T-helper 2 cell treated with Interferon-gamma antibody and Interleukin-4, amounts not matched to agents 5 μg/mL and 100 μg/mL, for 36 hours (primary cell): ENCODE results near the gene SALL3.

Experiments
- DNase-seq: peaks from one replicate; pipeline ENCODE4 v3.0.0; 2021; ENCODE audit warnings: low spot score
- H3K27ac Mint-ChIP-seq: one replicate; pipeline ENCODE4 v1.8.0; 2021; ENCODE audit warnings: mild to moderate bottlenecking, mixed read lengths
- H3K27me3 Mint-ChIP-seq: one replicate; pipeline ENCODE4 v1.8.0; 2021; ENCODE audit warnings: low read depth, mixed read lengths
- H3K36me3 Mint-ChIP-seq: one replicate; pipeline ENCODE4 v1.8.0; 2021; ENCODE audit warnings: low read depth, mixed read lengths
- H3K4me1 Mint-ChIP-seq: one replicate; pipeline ENCODE4 v1.8.0; 2021; ENCODE audit warnings: low read depth, mixed read lengths
- H3K4me3 Mint-ChIP-seq: one replicate; pipeline ENCODE4 v1.8.0; 2022; ENCODE audit warnings: mild to moderate bottlenecking, moderate library complexity, mixed read lengths
- H3K9me3 Mint-ChIP-seq: one replicate; pipeline ENCODE4 v1.8.0; 2021; ENCODE audit warnings: mixed read lengths

Gene SALL3

GRCh38 chr18:79019881-79020280 is 40.3 kb downstream of the SALL3 start:
- no peak overlapping the region for H3K4me3 Mint-ChIP-seq
- H3K27ac Mint-ChIP-seq: no peak overlapping the region
- H3K9me3 Mint-ChIP-seq: no peaks in the 10 kb centered on the region
- H3K36me3 Mint-ChIP-seq: no peaks in the 10 kb centered on the region
- H3K27me3 Mint-ChIP-seq: no peaks in the 10 kb centered on the region
- no peaks in the 10 kb centered on the region for H3K4me1 Mint-ChIP-seq
- DNase-seq: no peak

GRCh38 chr18:79022603-79023002 is 43.0 kb downstream of the SALL3 start:
- H3K4me1 Mint-ChIP-seq: no peaks in the 10 kb centered on the region
- H3K36me3 Mint-ChIP-seq: no peaks in the 10 kb centered on the region
- no peaks in the 10 kb centered on the region for H3K27me3 Mint-ChIP-seq
- DNase-seq: no peak
- no peak overlapping the region for H3K4me3 Mint-ChIP-seq
- no peaks in the 10 kb centered on the region for H3K9me3 Mint-ChIP-seq
- no peak overlapping the region for H3K27ac Mint-ChIP-seq

GRCh38 chr18:79026491-79026890 is 46.9 kb downstream of the SALL3 start:
- Mint-ChIP-seq H3K9me3 (peaks cover 3% of the 10 kb centered on the region), H3K36me3 (no peaks in the 10 kb centered on the region), H3K27me3 (no peaks in the 10 kb centered on the region), H3K4me3 (no peak overlapping the region), H3K4me1 (no peaks in the 10 kb centered on the region), H3K27ac (no peak overlapping the region)
- DNase-seq: no peak

- H3K36me3 Mint-ChIP-seq: no peaks in the 10 kb centered on the region
- no peak overlapping the region for H3K27ac Mint-ChIP-seq
- no peaks in the 10 kb centered on the region for H3K27me3 Mint-ChIP-seq
- peaks cover 3% of the 10 kb centered on the region for H3K9me3 Mint-ChIP-seq
- no peaks in the 10 kb centered on the region for H3K4me1 Mint-ChIP-seq
- no peak for DNase-seq
- no peak overlapping the region for H3K4me3 Mint-ChIP-seq
Measured at GRCh38 chr18:79030680-79031079, 51.1 kb downstream of the SALL3 start.

GRCh38 chr18:79042276-79042675 is 62.7 kb downstream of the SALL3 start:
- Mint-ChIP-seq H3K4me1 (no peaks in the 10 kb centered on the region), H3K27ac (no peak overlapping the region), H3K36me3 (no peaks in the 10 kb centered on the region), H3K4me3 (no peak overlapping the region), H3K27me3 (no peaks in the 10 kb centered on the region), H3K9me3 (no peaks in the 10 kb centered on the region)
- no peak for DNase-seq

GRCh38 chr18:79043288-79043687 is 63.7 kb downstream of the SALL3 start:
- no peak overlapping the region for H3K27ac Mint-ChIP-seq
- no peak overlapping the region for H3K4me3 Mint-ChIP-seq

GRCh38 chr18:79046522-79046921 is 66.9 kb downstream of the SALL3 start:
- no peaks in the 10 kb centered on the region for H3K27me3 Mint-ChIP-seq
- DNase-seq: no peak
- H3K4me3 Mint-ChIP-seq: no peak overlapping the region
- H3K4me1 Mint-ChIP-seq: no peaks in the 10 kb centered on the region
- H3K36me3 Mint-ChIP-seq: no peaks in the 10 kb centered on the region
- no peaks in the 10 kb centered on the region for H3K9me3 Mint-ChIP-seq
- H3K27ac Mint-ChIP-seq: no peak overlapping the region

More at GRCh38 chr18:79043288-79043687, 63.7 kb downstream of the SALL3 start:
- Mint-ChIP-seq H3K4me1 (no peaks in the 10 kb centered on the region), H3K27me3 (no peaks in the 10 kb centered on the region), H3K36me3 (no peaks in the 10 kb centered on the region), H3K9me3 (no peaks in the 10 kb centered on the region)
- DNase-seq: no peak

- no peak overlapping the region for H3K4me3 Mint-ChIP-seq
- no peaks in the 10 kb centered on the region for H3K27me3 Mint-ChIP-seq
- no peak overlapping the region for H3K27ac Mint-ChIP-seq
- H3K9me3 Mint-ChIP-seq: no peaks in the 10 kb centered on the region
- H3K36me3 Mint-ChIP-seq: no peaks in the 10 kb centered on the region
- H3K4me1 Mint-ChIP-seq: no peaks in the 10 kb centered on the region
- DNase-seq: no peak
Measured at GRCh38 chr18:79047556-79048244, 68.1 kb downstream of the SALL3 start.

GRCh38 chr18:79048245-79048632 is 68.6 kb downstream of the SALL3 start:
- H3K27ac Mint-ChIP-seq: no peak overlapping the region
- H3K4me1 Mint-ChIP-seq: no peaks in the 10 kb centered on the region
- no peak for DNase-seq
- H3K27me3 Mint-ChIP-seq: no peaks in the 10 kb centered on the region
- H3K9me3 Mint-ChIP-seq: no peaks in the 10 kb centered on the region
- no peak overlapping the region for H3K4me3 Mint-ChIP-seq
- no peaks in the 10 kb centered on the region for H3K36me3 Mint-ChIP-seq

GRCh38 chr18:79049506-79049905 is 69.9 kb downstream of the SALL3 start:
- no peaks in the 10 kb centered on the region for H3K36me3 Mint-ChIP-seq
- no peaks in the 10 kb centered on the region for H3K9me3 Mint-ChIP-seq
- no peak overlapping the region for H3K27ac Mint-ChIP-seq
- H3K4me1 Mint-ChIP-seq: no peaks in the 10 kb centered on the region
- DNase-seq: no peak
- no peak overlapping the region for H3K4me3 Mint-ChIP-seq
- no peaks in the 10 kb centered on the region for H3K27me3 Mint-ChIP-seq
